Esophagus muscularis mucosa (tissue), 4 donors: ENCODE results near the gene HS3ST6. TPM values are rescaled to one million over a fixed set of nuclear protein-coding genes. Genes with fewer than 3 reads are reported as not detected.

ENCODE experiments used
- DNase-seq: peaks from one replicate; pipeline ENCODE4 v3.0.0-alpha.2; 2017; ENCODE audit errors: extremely low spot score
- H3K27ac ChIP-seq, 4 donors: fragments of 200-600 bp; sonication (generic); replicated peaks in 1 of 4; 1 replicate in 3 of 4; 2 replicates in 1 of 4; pipeline ENCODE4 v1.5.1; 2016 to 2019; ENCODE audit warnings: mild to moderate bottlenecking in 1 of 4
- H3K27me3 ChIP-seq, 4 donors: fragments of 200-600 bp; sonication (generic); one replicate each; pipeline versions ENCODE4 v1.5.1 to v1.6.0; 2016 to 2019
- H3K36me3 ChIP-seq, 4 donors: fragments of 200-600 bp; sonication (generic); one replicate each; pipeline ENCODE4 v1.5.1; 2016 to 2019
- H3K4me1 ChIP-seq, 4 donors: fragments of 200-600 bp; sonication (generic); one replicate each; pipeline ENCODE4 v1.5.1; 2016 to 2019
- H3K4me3 ChIP-seq, 4 donors: fragments of 200-600 bp; sonication (generic); 1 replicate in 2 of 4; 2 replicates in 2 of 4; pipeline ENCODE4 v1.5.1; 2016 to 2019; ENCODE audit warnings: mild to moderate bottlenecking in 4 of 4, moderate library complexity in 1 of 4
- H3K9me3 ChIP-seq, 4 donors: fragments of 200-600 bp; sonication (generic); 1 replicate in 3 of 4; 2 replicates in 1 of 4; pipeline ENCODE4 v1.5.1; 2016 to 2019
- CTCF ChIP-seq, 3 experiments: fragments of 200-600 bp in 2 of 3; fragments of 450-650 bp in 1 of 3; sonication (generic) in 2 of 3; IDR thresholded peaks; one replicate each; pipeline ENCODE4 v1.5.1; 2017 to 2019; ENCODE audit warnings: antibody characterized with exemption in 3 of 3, mild to moderate bottlenecking in 2 of 3, moderate library complexity in 1 of 3
- EP300 ChIP-seq: sonication (generic); formaldehyde crosslinking; IDR thresholded peaks from one replicate; pipeline ENCODE4 v1.6.1; 2017; ENCODE audit warnings: antibody characterized with exemption
- POLR2A ChIP-seq: fragments of 450-650 bp; IDR thresholded peaks from one replicate; pipeline ENCODE4 v1.6.1; 2017; ENCODE audit warnings: antibody characterized with exemption, moderate library complexity, mild to moderate bottlenecking, low read depth
- POLR2AphosphoS5 ChIP-seq, 2 donors: sonication (generic); formaldehyde crosslinking; IDR thresholded peaks; one replicate each; pipeline ENCODE4 v1.6.1; 2017; ENCODE audit warnings: antibody characterized with exemption in 2 of 2
- WGBS: methylation state at CpG from one replicate; pipeline ENCODE4 v1.1.5; 2018; 5-methylcytosine and 5-hydroxymethylcytosine counted together
- intact Hi-C: fragments of 100-400 bp; cut with DNase I; formaldehyde crosslinking; loops from one replicate; pipeline ENCODE4 v1.15.1; 2023
- small RNA-seq, 3 donors: library from RNA; depleted of rRNA; stranded (forward); fragments of <200 nt; gene quantifications; one replicate each; pipeline ENCODE3, GENCODE V24; 2016
- total RNA-seq, 4 donors: library from RNA; depleted of rRNA; stranded (reverse); fragments of >200 nt; gene quantifications; one replicate each; pipeline versions ENCODE4 v1.1.0 to v1.2.1, GENCODE V29; 2016

HS3ST6 gene
- total RNA-seq, 4 donors from 2014 or later: not detected

DNA sequence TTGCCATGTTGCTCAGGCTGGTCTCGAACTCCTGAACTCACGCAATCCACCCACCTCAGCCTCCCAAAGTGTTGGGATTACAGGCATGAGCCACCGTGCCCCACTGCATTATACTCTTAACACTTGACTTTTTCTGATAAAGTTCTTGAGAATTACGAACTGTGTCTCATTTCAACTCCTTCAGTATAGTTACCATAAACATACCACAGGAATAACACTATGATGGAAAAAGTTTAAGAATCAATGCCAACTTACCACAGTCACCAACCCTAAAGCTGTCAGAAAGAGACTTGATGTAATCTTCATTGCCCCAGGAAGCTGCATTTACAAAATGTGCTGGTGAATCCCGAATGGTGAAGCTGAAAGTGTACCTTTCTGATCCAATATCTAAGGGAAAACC is 56.5 kb downstream of the HS3ST6 start:
- H3K4me1 ChIP-seq: no peaks in the 10 kb centered on the region
- peaks cover 0 to 54% (median 14%) of the 10 kb centered on the region in 4 donors for H3K27me3 ChIP-seq
- 83% methylated on average over 5 of the region's 5 CpGs for WGBS
- no peak overlapping the region for H3K4me3 ChIP-seq
- no peaks in the 10 kb centered on the region for H3K36me3 ChIP-seq
- no peaks in the 10 kb centered on the region for H3K9me3 ChIP-seq
- TF ChIP-seq POLR2AphosphoS5 (IDR thresholded peaks at IDR 0.05): no peak
- no peak for TF ChIP-seq CTCF (IDR thresholded peaks at IDR 0.05)
- no peak for TF ChIP-seq POLR2A
- no peak for TF ChIP-seq EP300
- DNase-seq: no peak
- H3K27ac ChIP-seq: no peak overlapping the region
- intact Hi-C loops: loop anchor here (2.0 kb wide), 1 partner anchor 67 kb away; no protein-coding TSS in a partner anchor

Small RNA genes lying within 50 kb of the gene (small RNA-seq; reads per million reads assigned to genes)
- gene SNORA10: 0 reads per million in 3 donors
- gene SNORA64: 0 reads per million in 3 donors

Other genes with a start within 250 kb of the HS3ST6 start
- 10 to 100 TPM; 20.8 to 57.5 (median 38.2) TPM for gene JPT2, start 240.1 kb downstream of the HS3ST6 start, total RNA-seq
- 10 to 100 TPM; 21.5 to 36.2 (median 28.5) TPM for gene MAPK8IP3, start 212.2 kb downstream of the HS3ST6 start, total RNA-seq
- 100 to 1,000 TPM in 1 of 4 donors, 10 to 100 TPM in 3; 64.8 to 101 (median 83.7) TPM for gene NME3, start 146.9 kb downstream of the HS3ST6 start, total RNA-seq
- gene EME2, start 145.6 kb downstream of the HS3ST6 start, total RNA-seq: 10 to 100 TPM in 1 of 4 donors, 1 to 10 TPM in 3; 5.5 to 10.4 (median 6.5) TPM
- gene MRPS34, start 145.3 kb downstream of the HS3ST6 start, total RNA-seq: 10 to 100 TPM; 47.1 to 75.2 (median 64.2) TPM
- gene SPSB3, start 135.8 kb downstream of the HS3ST6 start, total RNA-seq: 100 to 1,000 TPM in 1 of 4 donors, 10 to 100 TPM in 3; 69.1 to 101 (median 78.6) TPM
- gene NUBP2, start 135.5 kb downstream of the HS3ST6 start, total RNA-seq: 10 to 100 TPM; 82.7 to 93.8 (median 87.6) TPM
- gene IGFALS, start 124.7 kb downstream of the HS3ST6 start, total RNA-seq: under 1 TPM in 2 of 4 donors, not detected in 2; 0.45 to 0.75 TPM
- gene HAGH, start 91.6 kb downstream of the HS3ST6 start, total RNA-seq: 100 to 1,000 TPM; 148 to 264 (median 180) TPM
- gene FAHD1, start 91.2 kb downstream of the HS3ST6 start, total RNA-seq: 10 to 100 TPM; 20.4 to 43.2 (median 39.5) TPM
- gene MEIOB, start 46.3 kb downstream of the HS3ST6 start, total RNA-seq: not detected
- 10 to 100 TPM; 46.0 to 78.7 (median 53.1) TPM for gene MSRB1, start 24.8 kb upstream of the HS3ST6 start, total RNA-seq
- gene RPL3L, start 36.3 kb upstream of the HS3ST6 start, total RNA-seq: not detected
- 100 to 1,000 TPM; 249 to 381 (median 295) TPM for gene NDUFB10, start 41.1 kb upstream of the HS3ST6 start, total RNA-seq
- 1,000 to 10,000 TPM; 1,144 to 2,342 (median 1,414) TPM for gene RPS2, start 46.4 kb upstream of the HS3ST6 start, total RNA-seq
- gene RNF151, start 48.4 kb upstream of the HS3ST6 start, total RNA-seq: not detected
- 10 to 100 TPM; 27.0 to 42.9 (median 36.9) TPM for gene TBL3, start 53.6 kb upstream of the HS3ST6 start, total RNA-seq
- gene NOXO1, start 63.1 kb upstream of the HS3ST6 start, total RNA-seq: under 1 TPM in 1 of 4 donors, not detected in 3; 0.52 TPM
- gene GFER, start 65.8 kb upstream of the HS3ST6 start, total RNA-seq: 10 to 100 TPM; 14.1 to 38.5 (median 23.7) TPM
- 1 to 10 TPM; 2.1 to 5.6 (median 3.3) TPM for gene SYNGR3, start 71.6 kb upstream of the HS3ST6 start, total RNA-seq
- gene ZNF598, start 91.4 kb upstream of the HS3ST6 start, total RNA-seq: 10 to 100 TPM; 23.3 to 46.5 (median 34.9) TPM
- gene NPW, start 101.4 kb upstream of the HS3ST6 start, total RNA-seq: not detected
- gene NHERF2, start 108.5 kb upstream of the HS3ST6 start, total RNA-seq: 100 to 1,000 TPM in 2 of 4 donors, 10 to 100 TPM in 2; 45.3 to 130 (median 88.3) TPM
- 10 to 100 TPM; 11.8 to 25.2 (median 18.9) TPM for gene NTHL1, start 129.4 kb upstream of the HS3ST6 start, total RNA-seq
- gene TSC2, start 129.6 kb upstream of the HS3ST6 start, total RNA-seq: 10 to 100 TPM; 41.3 to 71.7 (median 52.0) TPM
- 100 to 1,000 TPM; 297 to 459 (median 366) TPM for gene PKD1, start 217.5 kb upstream of the HS3ST6 start, total RNA-seq
- not detected for gene RAB26, start 230.2 kb upstream of the HS3ST6 start, total RNA-seq
- 10 to 100 TPM; 42.6 to 64.5 (median 54.3) TPM for gene TRAF7, start 237.4 kb upstream of the HS3ST6 start, total RNA-seq